COLO668 (cell line): Measurements from ENCODE around the gene KLHL21.
A peak's percentile ranks its signal among the peaks of the same experiment; 100 is the strongest.
"Not testable (repeated sequence)": the region's sequence is repeated elsewhere in the genome, so short reads cannot be mapped to it uniquely, and the experiment has no call there.

ENCODE experiments used
- DNase-seq: peaks from one replicate; lab custom pipeline; 2025; ENCODE audit not compliant: unreplicated experiment; lab: John Stamatoyannopoulos, UW

KLHL21 gene, protein sequence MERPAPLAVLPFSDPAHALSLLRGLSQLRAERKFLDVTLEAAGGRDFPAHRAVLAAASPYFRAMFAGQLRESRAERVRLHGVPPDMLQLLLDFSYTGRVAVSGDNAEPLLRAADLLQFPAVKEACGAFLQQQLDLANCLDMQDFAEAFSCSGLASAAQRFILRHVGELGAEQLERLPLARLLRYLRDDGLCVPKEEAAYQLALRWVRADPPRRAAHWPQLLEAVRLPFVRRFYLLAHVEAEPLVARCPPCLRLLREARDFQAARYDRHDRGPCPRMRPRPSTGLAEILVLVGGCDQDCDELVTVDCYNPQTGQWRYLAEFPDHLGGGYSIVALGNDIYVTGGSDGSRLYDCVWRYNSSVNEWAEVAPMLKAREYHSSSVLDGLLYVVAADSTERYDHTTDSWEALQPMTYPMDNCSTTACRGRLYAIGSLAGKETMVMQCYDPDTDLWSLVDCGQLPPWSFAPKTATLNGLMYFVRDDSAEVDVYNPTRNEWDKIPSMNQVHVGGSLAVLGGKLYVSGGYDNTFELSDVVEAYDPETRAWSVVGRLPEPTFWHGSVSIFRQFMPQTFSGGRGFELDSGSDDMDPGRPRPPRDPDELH

DNA sequence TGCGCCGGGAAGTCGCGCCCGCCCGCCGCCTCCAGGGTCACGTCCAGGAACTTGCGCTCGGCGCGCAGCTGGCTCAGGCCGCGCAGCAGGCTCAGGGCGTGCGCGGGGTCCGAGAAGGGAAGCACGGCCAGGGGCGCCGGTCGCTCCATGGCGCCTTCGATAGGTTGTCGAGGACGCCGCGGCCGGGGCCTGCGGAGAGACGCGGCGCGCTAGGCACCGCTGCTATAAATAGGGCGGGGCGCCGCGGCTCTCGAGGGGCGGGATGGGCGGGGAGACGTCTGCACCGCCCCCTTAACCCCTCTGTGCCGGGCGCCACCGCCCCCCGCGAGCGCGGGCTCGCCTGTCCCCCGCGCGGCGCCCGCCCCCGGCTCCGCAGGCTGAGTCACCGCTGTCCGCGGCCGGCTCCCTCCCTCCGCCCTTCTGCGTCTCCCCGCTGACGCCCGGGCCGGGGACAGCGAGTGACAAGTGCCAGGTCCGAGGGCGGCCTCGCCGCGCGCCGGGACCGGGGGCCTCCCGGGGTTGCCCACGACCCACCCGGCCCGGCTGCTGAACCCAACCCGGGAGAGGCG, at the start of gene KLHL21:
TSS of gene KLHL21 (minus strand) at position 201 of the 569 bp plus-strand sequence. CDS start at position 149, 52 bp downstream.
- DNase-seq = peak; percentile 97

DNA sequence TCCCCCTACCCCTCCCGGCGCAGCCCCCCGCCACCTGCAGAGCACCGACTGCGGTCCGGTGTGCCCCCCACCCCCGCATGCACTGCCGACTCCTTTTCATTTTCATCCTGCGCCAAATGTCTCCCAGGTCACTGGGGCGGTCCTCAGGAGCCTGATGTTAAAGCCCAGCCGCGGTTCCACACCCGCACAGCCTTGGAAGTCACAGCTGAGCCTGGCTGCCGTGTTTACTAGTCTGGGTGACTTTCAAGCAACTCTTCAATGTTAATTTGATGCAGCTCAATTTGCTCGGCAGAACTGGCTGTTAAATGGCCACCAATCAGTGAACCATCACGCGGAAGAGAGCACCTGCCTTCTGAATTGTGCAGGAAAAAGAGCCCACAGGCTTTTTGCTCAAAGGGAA, 49.2 kb upstream of the KLHL21 start:
- no peak for DNase-seq

DNA sequence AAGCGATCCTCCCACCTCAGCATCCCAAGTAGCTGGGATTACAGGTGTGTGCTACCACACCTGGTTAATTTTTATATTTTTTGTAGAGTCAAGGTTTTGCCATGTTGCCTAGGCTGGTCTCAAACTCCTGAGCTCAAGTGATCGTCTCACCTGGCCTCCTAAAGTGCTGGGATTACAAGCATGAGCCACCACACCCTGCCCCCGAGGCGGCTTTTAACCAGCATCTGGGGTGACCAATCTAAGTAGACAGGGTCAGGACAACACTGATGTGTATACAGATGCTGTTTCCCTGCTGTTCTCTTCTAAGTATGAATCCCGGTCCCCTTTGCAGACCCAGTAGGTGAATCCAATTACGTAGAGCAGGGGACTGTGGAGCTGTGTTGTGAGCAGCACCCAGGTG, 45.9 kb upstream of the KLHL21 start:
- no peak for DNase-seq

DNA sequence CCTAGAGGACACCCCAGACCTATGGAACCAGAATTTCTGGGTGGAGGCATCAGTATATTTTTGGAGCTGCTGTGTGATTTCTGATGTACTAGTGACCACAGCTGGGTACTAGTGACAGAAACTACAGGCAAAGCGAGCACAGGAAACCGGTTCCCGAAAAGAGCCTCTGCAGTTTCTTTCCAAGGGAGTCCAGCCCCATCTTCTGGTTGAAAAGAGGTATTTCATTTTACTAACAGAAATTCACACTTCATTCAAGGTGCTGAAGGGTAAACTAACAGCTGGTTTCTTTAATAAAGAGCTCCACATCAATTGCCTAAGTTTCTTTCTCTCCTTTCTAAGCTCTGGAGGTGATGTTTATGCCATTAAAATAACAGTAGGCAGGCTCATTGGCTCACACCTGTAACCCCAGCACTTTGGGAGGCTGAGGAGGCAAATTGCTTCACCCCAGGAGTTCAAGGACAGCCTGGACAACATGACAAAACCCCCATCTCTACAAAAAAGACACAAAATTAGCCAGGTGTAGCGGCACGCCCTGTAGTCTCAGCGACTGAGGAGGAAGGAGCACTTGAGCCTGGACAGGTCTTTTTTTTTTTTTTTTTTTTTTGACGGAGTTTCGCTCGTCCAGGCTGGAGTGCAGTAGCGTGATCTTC, 44.0 kb upstream of the KLHL21 start:
- DNase-seq = peak; percentile 25

DNA sequence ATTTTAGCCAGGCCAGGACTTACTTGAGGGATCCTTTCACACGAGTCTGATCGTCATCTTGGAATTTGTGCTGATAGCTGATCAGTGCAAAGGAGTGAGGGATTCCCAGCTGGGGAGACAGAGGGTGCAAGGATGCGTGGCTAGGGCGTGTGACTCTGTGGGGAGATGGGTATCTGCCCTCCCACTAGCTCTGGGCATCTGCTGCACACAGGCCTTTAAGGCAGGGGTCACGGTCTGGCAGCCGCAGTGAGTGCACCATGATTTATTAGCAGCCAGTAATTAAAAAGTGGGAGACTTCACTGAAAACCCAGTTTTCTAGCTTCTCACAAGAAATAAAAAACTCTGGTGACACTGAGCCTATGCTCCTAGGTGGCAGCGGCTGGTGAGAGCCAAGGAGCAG, 42.3 kb upstream of the KLHL21 start:
- no peak for DNase-seq

DNA sequence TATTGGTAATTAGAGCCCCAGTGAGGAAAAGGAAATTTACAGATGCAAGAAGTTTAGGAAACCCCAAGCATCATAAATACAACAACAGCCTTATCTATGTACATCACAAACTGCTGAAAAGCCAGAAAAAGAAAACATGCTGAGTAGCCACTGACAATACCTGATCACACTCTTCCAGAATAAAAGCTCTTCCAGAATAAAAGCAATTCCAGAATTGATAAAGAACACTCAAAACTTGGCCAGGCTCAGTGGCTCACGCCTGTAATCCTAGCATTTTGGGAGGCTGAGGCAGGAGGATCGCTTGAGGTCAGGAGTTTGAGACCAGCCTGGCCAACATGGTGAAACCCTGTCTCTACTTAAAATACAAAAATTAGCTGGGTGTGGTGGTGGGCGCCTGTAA, 38.2 kb upstream of the KLHL21 start:
- DNase-seq = not testable (repeated sequence)

DNA sequence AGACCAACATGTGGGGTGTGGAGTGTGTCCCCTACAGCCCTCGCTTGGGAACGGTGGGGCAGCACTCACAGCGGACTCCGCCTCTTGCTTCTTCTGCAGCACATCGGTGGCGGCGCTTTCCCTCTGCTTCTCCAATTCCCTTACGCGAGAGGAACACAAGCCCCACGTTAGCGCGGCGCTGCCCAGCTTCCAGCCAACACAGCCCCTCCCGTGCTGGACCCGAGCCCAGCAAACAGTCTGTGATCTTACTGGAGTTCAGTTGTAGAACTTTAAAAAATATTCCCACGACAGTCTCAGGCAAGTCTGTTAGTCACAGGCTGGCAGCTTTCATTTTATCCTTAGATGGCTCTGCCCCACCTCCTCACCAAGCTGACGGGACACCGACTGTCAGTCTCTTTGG, 35.6 kb upstream of the KLHL21 start:
- DNase-seq = no peak

DNA sequence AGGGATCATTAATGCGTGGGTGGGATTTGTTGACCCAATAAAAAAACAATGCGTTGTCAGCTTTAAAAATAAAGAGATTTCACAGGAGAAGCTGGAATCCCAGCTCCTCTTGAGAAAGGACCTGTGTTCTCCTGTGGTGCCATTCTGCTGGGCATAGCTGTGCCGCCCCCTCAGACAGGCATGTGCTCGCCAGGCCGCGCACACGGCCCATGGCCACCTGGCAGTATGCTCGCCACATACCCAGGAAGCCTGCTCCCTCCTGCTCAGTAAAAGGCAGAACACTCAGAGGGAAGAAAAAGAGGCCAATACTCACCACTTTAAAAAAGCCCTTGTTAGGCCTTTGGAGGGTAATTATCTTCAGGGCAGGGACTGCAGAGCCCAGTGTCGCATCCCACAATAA, 35.1 kb upstream of the KLHL21 start:
- no peak for DNase-seq

DNA sequence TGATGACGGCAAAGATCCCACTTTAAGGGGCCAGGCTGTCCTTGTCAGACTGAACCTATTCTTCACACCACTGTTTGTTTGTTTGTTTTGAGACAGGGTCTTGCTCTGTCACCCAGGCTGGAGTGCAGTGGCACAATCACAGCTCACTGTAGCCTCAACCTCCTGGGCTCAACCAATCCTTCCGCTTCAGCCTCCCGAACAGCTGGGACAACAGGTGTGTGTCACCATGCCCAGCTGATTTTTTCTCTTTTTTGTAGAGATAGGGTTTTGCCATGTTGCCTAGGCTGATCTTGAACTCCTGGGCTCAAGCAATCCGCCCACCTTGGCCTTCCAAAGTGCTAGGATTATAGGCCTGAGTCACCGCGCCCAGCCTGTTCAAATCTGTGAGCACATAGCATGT, 34.1 kb upstream of the KLHL21 start:
- not testable (repeated sequence) for DNase-seq

DNA sequence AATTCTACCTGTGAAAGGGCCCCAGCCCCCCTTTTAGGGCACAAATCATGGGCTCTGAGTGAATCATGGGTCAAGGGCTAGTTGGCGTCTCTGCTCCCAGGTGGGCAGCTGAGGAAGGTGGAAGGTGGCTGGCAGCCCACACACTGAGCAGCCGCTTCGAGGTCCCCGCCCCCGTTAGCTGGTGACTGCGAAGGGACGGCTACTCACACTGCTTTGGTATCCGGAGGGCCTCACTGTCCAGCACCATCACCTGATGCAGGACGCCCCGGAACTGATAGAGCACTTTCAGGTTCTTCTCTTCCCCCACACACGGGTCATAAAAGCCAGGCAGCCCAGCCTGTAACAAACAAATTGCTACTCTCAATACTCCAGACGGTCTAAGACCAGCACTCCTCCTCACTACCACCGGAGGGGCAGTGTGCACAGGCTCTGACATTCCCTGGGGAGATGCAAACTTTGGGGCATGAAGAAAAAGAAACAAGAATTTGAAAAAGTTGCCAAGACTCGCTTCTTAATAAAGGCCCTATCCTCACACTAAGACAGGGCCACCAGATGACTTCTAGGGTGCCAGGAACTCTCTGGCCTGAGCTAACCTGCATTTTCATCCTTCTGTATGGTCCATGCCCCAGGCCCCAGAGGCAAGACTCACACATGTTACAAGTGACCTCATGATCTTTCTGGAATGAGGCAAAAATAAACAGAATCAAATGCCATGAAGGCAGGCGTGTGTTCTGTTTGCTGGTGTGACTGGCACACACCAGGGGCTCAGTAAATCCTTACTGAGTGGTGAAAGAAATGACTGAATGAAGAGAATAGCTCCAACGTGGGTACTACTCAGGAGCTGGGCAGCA, 33.5 kb upstream of the KLHL21 start:
- DNase-seq = no peak

DNA sequence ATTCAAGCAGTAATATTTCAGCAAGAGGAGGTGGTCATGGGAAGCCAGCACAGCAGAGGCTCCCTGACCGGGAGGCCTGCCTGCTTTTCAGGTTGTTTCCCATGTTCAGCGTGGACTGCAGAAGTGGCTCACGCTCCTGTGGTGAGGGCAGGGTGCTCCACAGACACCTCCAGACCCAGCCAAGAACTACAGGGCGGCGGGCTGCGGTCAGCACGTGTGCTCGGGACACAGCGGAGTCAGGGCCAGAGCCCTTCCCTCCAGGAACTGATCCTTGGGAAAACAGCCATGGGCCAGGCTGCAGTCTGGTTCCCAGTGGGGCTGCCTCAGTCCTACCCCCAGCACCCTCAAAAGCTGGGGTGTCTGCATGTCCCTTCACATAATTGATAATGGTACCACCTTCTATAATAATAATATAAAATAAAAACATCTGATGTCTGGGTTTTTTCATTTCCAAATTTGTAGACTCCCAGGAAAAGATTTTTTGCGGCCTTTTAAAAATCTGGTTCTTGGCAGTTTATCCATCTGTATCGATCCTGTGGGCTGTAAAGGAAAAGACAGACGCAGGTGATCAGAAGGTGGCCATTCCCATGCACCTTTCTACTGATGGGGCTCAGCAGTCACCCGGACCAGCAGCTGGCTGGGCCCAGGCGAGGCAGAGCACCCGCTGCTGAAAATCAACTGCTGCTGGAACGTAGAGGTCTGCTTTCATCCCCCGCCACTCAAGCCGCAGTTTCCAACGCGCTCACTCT, 32.7 kb upstream of the KLHL21 start:
- no peak for DNase-seq

DNA sequence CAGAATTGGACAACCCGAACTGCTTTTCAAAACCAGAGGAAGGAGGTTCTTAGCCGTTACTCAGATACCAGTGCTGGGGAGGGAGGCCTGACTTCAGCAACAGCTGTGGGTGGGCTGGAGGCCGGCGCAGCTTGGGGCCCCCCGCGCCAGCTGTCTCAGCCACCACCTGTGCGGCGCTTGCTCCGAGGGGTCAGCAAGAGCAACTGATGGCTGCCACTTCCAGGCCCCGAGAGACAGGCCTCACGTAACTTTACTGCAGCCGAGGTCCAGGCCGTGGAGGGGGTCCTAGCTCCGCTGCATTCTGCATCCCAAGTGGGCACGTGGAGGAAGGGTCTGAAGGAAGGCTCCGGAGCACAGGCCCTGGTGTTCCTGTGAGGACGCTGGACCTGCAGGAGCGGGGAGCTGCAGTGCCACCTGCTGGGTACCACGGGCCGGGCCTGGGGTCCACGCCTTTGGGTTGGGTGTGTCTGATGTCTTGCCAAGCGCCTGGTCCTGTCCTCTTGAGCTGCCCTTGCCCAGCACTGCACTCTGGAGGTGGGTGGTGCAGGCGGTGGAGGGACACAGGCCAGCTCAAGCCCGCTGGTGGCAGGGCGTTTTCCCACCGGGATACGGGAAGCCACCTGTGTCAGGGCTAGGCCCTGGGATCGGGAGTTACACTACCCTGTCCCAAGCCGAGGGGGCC, 31.8 kb upstream of the KLHL21 start:
- peak; percentile 46 for DNase-seq

DNA sequence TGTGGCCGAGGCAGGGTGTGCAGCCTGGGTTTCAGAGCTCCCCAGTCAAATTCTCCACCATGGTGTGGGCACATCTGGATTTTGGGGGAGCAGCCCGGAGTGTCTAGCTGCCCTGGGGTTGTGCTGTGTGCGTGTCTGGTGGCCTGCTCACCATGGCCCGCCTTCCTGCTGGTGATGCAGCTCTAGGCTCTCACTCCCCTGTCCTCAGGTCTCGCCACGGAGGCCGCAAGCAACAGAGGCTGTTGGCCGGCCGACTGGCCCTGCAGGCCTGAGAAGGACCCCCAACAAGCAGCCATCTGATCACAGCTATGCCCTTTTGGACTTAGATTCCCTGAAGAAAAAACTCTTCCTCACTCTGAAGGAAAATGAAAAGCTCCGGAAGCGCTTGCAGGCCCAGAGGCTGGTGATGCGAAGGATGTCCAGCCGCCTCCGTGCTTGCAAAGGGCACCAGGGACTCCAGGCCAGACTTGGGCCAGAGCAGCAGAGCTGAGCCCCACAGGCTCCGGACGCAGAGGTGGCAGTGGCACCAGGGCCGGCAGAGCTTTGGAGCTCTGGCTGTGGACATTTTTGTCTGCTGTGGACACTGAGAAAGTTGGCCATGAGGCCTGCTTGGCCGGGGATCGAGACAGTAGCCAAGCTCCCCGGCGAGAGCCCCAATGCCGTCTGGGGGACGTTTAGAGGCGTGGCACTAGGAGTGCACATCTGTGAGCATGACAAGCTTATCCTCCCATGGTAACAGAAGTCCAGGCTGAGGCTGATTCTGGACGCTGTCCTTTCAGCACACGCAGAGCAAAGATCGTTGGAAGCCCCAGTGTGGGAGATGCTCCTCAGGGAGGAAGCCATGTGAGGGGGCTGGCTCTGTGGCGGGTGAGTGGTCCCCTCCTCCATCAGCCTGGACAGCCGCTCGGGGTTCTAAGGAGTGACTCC, 30.2 kb upstream of the KLHL21 start:
- no peak for DNase-seq

DNA sequence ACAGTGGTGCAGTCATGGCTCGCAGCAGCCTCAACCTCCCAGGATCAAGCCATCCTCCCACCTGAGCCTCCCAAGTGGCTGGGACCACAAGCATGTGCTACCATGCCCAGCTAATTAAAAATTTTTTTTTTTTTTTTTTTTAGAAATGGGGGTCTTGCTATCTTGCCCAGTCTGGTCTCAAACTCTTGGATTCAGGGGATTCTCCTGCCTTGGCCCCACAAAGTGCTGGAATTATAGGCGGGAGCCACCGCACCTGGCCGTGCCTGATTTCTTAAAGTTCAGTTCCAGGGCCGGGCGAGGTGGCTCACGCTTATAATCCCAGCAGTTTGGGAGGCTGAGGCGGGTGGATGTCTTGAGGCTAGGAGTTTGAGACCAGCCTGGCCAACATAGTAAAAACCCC, 28.4 kb upstream of the KLHL21 start:
- DNase-seq = no peak

DNA sequence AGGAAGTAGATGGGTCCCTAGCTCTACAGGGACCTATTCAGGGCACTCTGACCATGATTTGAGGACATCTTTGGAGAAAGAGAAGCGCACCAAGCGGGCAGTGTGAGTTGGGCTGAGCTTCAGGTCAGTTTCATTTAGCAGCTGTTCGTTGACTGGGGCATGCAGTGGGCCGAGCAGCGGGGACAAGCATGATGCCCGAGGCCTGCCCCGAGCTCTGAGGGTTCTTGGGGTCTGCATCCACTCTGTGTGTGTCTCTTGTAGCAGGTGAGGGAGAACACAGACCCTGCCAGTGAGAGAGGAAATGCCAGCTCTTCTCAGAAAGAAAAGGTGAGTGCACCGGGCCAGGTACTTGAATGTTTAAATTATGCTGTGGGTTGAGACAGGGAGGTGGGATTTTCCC, 27.4 kb upstream of the KLHL21 start:
- no peak for DNase-seq

DNA sequence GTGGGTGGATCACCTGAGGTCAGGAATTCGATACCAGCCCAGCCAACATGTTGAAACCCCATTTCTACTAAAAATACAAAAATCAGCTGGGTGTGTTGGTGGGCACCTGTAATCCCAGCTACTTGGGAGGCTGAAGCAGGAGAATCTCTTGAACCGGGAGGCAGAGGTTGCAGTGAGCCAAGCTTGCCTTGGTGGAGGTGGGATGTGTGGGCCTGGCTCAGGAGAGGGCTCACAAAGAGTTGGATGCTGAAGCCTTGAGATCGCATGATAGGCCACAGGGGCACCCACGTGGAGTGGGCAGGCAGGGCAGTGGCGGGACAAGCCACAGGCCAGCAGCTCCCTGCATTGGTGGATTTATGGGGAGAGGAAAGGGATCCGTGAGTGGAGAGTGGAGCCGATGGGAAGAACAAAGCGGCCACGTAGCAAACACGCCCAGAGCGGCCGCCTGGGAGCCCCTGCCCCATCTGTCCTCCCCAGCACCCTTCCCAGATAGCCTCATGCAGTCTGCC, 26.4 kb upstream of the KLHL21 start:
- no peak for DNase-seq

DNA sequence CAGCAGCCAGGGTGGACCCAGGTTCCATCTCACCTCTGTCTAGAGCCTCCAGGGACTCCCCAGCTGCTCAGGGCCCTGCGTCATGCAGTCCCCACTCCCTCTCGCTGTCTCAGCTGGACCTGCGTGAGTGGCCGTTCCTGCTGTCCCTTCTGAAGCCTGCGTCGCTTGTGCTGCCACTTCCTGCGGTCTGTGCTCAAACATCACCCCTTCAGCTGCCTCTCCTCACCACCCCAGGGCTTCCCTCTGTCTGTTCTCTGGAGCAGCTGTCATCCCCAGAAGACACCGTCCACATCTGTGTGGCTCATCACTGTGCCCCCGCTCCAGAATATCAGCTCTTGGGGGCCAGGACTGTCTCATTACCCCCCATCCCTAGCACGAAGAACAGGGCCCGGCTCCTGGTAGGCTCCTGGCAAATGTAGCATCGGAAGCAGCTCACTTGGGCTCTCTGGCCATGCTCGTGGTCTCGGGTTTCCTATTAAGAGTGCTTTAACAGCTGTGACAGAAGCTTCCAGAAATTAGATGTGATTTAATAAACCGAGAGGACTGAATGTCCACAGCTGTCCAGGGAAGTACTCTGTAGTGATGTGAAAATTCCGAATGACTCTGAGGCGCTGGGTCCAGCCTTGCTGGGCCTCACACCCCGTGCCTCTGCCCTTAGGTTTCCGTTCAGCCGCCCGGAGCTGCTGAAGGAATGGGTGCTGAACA, 25.3 kb upstream of the KLHL21 start:
- DNase-seq = no peak

DNA sequence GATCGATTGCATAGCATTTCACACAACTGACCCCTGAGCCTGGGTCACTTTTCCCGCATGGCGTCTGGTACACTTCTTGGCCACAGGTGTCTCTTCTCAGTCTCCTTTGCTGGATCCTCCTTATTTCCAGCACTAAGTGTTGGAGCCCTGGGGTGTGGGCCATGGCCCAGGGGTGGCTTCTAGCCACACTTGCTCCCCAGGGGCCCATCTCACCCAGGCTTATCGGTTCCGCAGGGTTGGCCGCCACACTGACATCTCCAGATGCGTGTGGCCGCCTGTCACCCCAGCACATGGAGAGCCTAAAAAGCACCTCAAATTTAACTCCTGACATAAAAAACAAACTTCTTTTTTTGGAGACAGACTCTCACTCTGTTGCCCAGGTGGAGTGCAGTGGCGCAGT, 24.4 kb upstream of the KLHL21 start:
- no peak for DNase-seq
